Measurements from ENCODE around the gene MTMR2. TPM values are rescaled to one million over a fixed set of nuclear protein-coding genes. Genes with fewer than 3 reads are reported as not detected.

The MTMR2 gene
- total and polyA plus RNA-seq, 4 donors: 11.6 to 53.7 (median 24.4) TPM

DNA sequence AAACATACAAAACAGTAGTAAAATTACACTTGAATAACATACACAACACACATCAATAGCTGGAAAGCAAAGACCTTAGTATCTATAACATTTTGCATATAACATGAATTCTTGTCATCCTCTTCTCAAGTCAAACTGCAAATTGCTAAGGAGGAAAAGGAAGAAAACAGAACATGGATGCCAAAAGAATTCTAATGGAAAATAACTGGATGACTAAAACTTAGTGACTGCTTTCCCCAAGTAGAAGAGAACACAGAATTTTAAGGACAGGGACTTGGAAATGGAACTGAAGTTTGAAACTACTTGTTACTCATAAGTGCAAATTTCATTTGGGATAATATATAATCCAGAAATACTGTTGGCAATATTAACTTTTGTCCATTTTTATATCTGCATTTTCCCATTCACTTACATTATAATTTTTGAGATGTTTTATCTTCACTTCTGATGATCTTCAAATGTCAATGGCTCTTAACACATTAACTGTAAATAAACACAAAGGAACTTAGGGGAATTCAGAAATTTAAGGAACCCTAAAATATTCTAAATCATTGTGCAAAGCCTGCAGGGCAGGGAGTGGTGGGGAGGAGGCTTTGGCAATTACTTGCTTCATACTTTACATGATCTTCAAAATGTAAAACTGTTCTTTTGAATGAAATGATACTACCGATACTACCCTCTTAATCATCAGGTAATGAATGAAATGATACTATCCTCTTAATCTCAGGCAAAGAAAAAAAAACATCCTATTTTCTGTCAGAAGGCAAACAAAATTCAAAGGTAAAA lies 9.9 kb downstream of the MTMR2 start:
- no peak for ATAC-seq (ENCODE audit: insufficient read depth, low FRiP score)
- Histone ChIP-seq H3K4me1 (ENCODE audit: control insufficient read depth in 5 of 5, insufficient read depth in 5 of 5, low read length in 5 of 5) (peaks cover 0 to 26% (median 7%) of the 10 kb centered on the region in 5 donors), H3K27me3 (ENCODE audit: control insufficient read depth in 3 of 3, insufficient read depth in 3 of 3, low read length in 2 of 3) (no peaks in the 10 kb centered on the region), H3K9me3 (ENCODE audit: control insufficient read depth in 4 of 4, insufficient read depth in 3 of 4, low read length in 3 of 4) (no peaks in the 10 kb centered on the region), H3K4me3 (no peak overlapping the region), H3K9ac (ENCODE audit: insufficient read depth in 1 of 2, low read length in 2 of 2) (no peak overlapping the region), H3K36me3 (ENCODE audit: control insufficient read depth in 4 of 4, insufficient read depth in 4 of 4, low read length in 4 of 4) (no peaks in the 10 kb centered on the region), H3K27ac (ENCODE audit: low read depth in 1 of 2, low read length in 1 of 2) (no peak overlapping the region)
- 68 to 83% methylated on average over 1 of the region's 1 CpG for WGBS, 2 donors
- TF ChIP-seq, protein P1, sequence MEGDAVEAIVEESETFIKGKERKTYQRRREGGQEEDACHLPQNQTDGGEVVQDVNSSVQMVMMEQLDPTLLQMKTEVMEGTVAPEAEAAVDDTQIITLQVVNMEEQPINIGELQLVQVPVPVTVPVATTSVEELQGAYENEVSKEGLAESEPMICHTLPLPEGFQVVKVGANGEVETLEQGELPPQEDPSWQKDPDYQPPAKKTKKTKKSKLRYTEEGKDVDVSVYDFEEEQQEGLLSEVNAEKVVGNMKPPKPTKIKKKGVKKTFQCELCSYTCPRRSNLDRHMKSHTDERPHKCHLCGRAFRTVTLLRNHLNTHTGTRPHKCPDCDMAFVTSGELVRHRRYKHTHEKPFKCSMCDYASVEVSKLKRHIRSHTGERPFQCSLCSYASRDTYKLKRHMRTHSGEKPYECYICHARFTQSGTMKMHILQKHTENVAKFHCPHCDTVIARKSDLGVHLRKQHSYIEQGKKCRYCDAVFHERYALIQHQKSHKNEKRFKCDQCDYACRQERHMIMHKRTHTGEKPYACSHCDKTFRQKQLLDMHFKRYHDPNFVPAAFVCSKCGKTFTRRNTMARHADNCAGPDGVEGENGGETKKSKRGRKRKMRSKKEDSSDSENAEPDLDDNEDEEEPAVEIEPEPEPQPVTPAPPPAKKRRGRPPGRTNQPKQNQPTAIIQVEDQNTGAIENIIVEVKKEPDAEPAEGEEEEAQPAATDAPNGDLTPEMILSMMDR (IDR thresholded peaks at IDR 0.05; ENCODE audit: control extremely low read depth, extremely low read depth): no peak
- DNase-seq: no peak

DNA sequence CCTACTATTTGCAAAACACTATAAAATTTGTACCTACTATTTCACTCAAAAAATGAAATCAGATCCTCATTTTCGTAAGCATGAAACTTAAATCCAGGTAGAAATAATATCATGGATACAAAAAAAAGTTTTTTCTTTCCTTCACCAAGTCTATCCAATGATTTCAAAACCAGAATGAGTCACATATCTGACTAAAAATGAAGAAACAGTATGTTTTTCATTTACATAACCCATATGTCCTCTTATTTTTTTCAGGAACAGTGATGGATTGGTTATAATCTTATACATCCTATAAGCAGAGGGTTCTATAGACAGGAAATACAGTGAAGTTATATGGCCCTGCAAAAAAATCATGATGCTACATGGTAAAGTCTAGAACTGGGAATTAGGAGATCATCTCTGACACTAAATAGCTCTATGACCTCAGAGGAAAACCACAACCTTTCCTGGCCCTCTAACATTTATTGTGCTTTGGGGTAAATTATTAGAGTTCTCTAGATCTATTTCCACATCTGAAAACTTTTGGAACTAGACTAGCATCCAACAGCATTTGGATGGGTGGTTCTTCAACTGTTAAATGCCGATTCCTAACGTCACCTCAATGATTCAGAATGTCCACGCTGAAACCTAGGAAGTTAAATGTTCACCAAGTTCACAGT lies 10.9 kb downstream of the MTMR2 start:
- Histone ChIP-seq H3K9me3 (ENCODE audit: control insufficient read depth in 4 of 4, insufficient read depth in 3 of 4, low read length in 3 of 4) (no peaks in the 10 kb centered on the region), H3K4me3 (no peak overlapping the region), H3K27ac (ENCODE audit: low read depth in 1 of 2, low read length in 1 of 2) (peak overlapping the region in 1 of 2 donors; percentile 45), H3K27me3 (ENCODE audit: control insufficient read depth in 3 of 3, insufficient read depth in 3 of 3, low read length in 2 of 3) (no peaks in the 10 kb centered on the region), H3K36me3 (ENCODE audit: control insufficient read depth in 4 of 4, insufficient read depth in 4 of 4, low read length in 4 of 4) (no peaks in the 10 kb centered on the region), H3K9ac (ENCODE audit: insufficient read depth in 1 of 2, low read length in 2 of 2) (no peak overlapping the region), H3K4me1 (ENCODE audit: control insufficient read depth in 5 of 5, insufficient read depth in 5 of 5, low read length in 5 of 5) (peaks cover 0 to 26% (median 7%) of the 10 kb centered on the region in 5 donors)
- TF ChIP-seq, protein P1 (IDR thresholded peaks at IDR 0.05; ENCODE audit: control extremely low read depth, extremely low read depth): no peak
- 93 to 95% methylated on average over 4 of the region's 4 CpGs for WGBS, 2 donors
- no peak for ATAC-seq (ENCODE audit: insufficient read depth, low FRiP score)
- DNase-seq: no peak

DNA sequence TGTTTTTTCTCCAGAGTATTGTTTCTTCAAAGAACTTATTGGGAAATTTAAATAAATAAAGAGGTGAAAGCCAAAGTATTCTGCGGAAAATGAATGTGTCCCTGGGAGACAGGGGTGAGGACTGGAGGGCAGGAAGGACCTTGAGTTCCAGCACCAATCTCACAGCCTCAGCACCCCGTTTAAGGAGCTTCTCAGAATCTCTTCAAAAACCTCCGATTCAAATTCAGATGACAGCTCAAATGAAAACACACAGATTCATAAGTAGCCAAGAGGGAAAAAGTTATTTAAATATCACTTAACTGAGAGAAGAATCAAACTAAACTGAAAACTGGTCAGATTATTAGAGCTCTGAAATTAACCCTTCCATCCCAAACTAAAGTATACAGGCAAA lies 12.5 kb downstream of the MTMR2 start:
- DNase-seq (no peak), ATAC-seq (ENCODE audit: insufficient read depth, low FRiP score) (no peak)
- Histone ChIP-seq H3K4me1 (ENCODE audit: control insufficient read depth in 5 of 5, insufficient read depth in 5 of 5, low read length in 5 of 5) (peaks cover 0 to 19% (median 0%) of the 10 kb centered on the region in 5 donors), H3K27me3 (ENCODE audit: control insufficient read depth in 3 of 3, insufficient read depth in 3 of 3, low read length in 2 of 3) (no peaks in the 10 kb centered on the region), H3K9ac (ENCODE audit: insufficient read depth in 1 of 2, low read length in 2 of 2) (no peak overlapping the region), H3K36me3 (ENCODE audit: control insufficient read depth in 4 of 4, insufficient read depth in 4 of 4, low read length in 4 of 4) (peaks cover 0 to 7% (median 1%) of the 10 kb centered on the region in 4 donors), H3K9me3 (ENCODE audit: control insufficient read depth in 4 of 4, insufficient read depth in 3 of 4, low read length in 3 of 4) (no peaks in the 10 kb centered on the region), H3K4me3 (no peak overlapping the region), H3K27ac (ENCODE audit: low read depth in 1 of 2, low read length in 1 of 2) (no peak overlapping the region)
- WGBS, 2 donors: 81 to 87% methylated on average over 3 of the region's 3 CpGs
- TF ChIP-seq, protein P1 (IDR thresholded peaks at IDR 0.05; ENCODE audit: control extremely low read depth, extremely low read depth): no peak
